ENCODE results near the gene PITPNC1.

Gene PITPNC1

GRCh38 chr17:67360880-67361279 is 16.2 kb upstream of the PITPNC1 start:
- Histone ChIP-seq H2AFZ (ENCODE audit: low read length) (no peak overlapping the region), H3K4me3 (ENCODE audit: low read length) (no peak overlapping the region), H4K20me1 (ENCODE audit: insufficient read depth, low read length) (peaks cover 37% of the 10 kb centered on the region), H3F3A (ENCODE audit: insufficient read depth, low read length) (peaks cover 6% of the 10 kb centered on the region; the same call in 1 of the 2 replicates), H3K79me2 (ENCODE audit: low read length) (peaks cover 96% of the 10 kb centered on the region), H3K27ac (ENCODE audit: low read length) (no peak overlapping the region), H3K9ac (ENCODE audit: low read length) (no peak overlapping the region), H3K9me2 (replicated peaks; ENCODE audit: insufficient read depth, low read length) (no peaks in the 10 kb centered on the region), H3K36me3 (replicated peaks; ENCODE audit: insufficient read depth, low read length) (peaks cover 7% of the 10 kb centered on the region), H3K4me2 (ENCODE audit: low read depth, low read length) (no peak overlapping the region), H3K4me1 (ENCODE audit: low read length) (peaks cover 5% of the 10 kb centered on the region), H3K27me3 (replicated peaks; ENCODE audit: insufficient read depth, low read length) (no peaks in the 10 kb centered on the region), H3K9me3 (replicated peaks; ENCODE audit: insufficient read depth, low read length) (no peaks in the 10 kb centered on the region)
- TF ChIP-seq EZH2 (optimal IDR thresholded peaks at IDR 0.05; ENCODE audit: low read depth, low read length), result no peak
- no peak for TF ChIP-seq EZH2phosphoT487 (IDR thresholded peaks at IDR 0.05; ENCODE audit: low read length)
- TF ChIP-seq, protein P1, sequence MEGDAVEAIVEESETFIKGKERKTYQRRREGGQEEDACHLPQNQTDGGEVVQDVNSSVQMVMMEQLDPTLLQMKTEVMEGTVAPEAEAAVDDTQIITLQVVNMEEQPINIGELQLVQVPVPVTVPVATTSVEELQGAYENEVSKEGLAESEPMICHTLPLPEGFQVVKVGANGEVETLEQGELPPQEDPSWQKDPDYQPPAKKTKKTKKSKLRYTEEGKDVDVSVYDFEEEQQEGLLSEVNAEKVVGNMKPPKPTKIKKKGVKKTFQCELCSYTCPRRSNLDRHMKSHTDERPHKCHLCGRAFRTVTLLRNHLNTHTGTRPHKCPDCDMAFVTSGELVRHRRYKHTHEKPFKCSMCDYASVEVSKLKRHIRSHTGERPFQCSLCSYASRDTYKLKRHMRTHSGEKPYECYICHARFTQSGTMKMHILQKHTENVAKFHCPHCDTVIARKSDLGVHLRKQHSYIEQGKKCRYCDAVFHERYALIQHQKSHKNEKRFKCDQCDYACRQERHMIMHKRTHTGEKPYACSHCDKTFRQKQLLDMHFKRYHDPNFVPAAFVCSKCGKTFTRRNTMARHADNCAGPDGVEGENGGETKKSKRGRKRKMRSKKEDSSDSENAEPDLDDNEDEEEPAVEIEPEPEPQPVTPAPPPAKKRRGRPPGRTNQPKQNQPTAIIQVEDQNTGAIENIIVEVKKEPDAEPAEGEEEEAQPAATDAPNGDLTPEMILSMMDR (IDR thresholded peaks at IDR 0.05; ENCODE audit: low read length), result no peak
- DNase-seq, result no peak

GRCh38 chr17:67362173-67362572 is 14.9 kb upstream of the PITPNC1 start:
- Histone ChIP-seq H3K9me2 (replicated peaks; ENCODE audit: insufficient read depth, low read length) (no peaks in the 10 kb centered on the region), H4K20me1 (ENCODE audit: insufficient read depth, low read length) (peaks cover 37% of the 10 kb centered on the region), H3K79me2 (ENCODE audit: low read length) (peaks cover 93% of the 10 kb centered on the region), H3K4me2 (ENCODE audit: low read depth, low read length) (no peak overlapping the region), H3F3A (ENCODE audit: insufficient read depth, low read length) (peaks cover 12% of the 10 kb centered on the region; the same call in 1 of the 2 replicates), H3K4me3 (ENCODE audit: low read length) (no peak overlapping the region), H3K27me3 (replicated peaks; ENCODE audit: insufficient read depth, low read length) (no peaks in the 10 kb centered on the region), H3K4me1 (ENCODE audit: low read length) (peaks cover 5% of the 10 kb centered on the region), H3K36me3 (replicated peaks; ENCODE audit: insufficient read depth, low read length) (peaks cover 7% of the 10 kb centered on the region), H3K9ac (ENCODE audit: low read length) (no peak overlapping the region), H2AFZ (ENCODE audit: low read length) (no peak overlapping the region), H3K27ac (ENCODE audit: low read length) (no peak overlapping the region), H3K9me3 (replicated peaks; ENCODE audit: insufficient read depth, low read length) (no peaks in the 10 kb centered on the region)
- TF ChIP-seq, protein P1 (IDR thresholded peaks at IDR 0.05; ENCODE audit: low read length), result no peak
- TF ChIP-seq EZH2phosphoT487 (IDR thresholded peaks at IDR 0.05; ENCODE audit: low read length) (no peak), EZH2 (optimal IDR thresholded peaks at IDR 0.05; ENCODE audit: low read depth, low read length) (no peak)
- no peak for DNase-seq

- Histone ChIP-seq H3K9me3 (replicated peaks; ENCODE audit: insufficient read depth, low read length) (no peaks in the 10 kb centered on the region), H3K36me3 (replicated peaks; ENCODE audit: insufficient read depth, low read length) (peaks cover 7% of the 10 kb centered on the region), H3K4me1 (ENCODE audit: low read length) (peaks cover 5% of the 10 kb centered on the region), H3K27me3 (replicated peaks; ENCODE audit: insufficient read depth, low read length) (no peaks in the 10 kb centered on the region), H3K9ac (ENCODE audit: low read length) (peak overlapping the region; percentile 98), H3K27ac (ENCODE audit: low read length) (peak overlapping the region; percentile 66), H4K20me1 (ENCODE audit: insufficient read depth, low read length) (peaks cover 25% of the 10 kb centered on the region), H3K4me2 (ENCODE audit: low read depth, low read length) (peak overlapping the region; percentile 69), H3F3A (ENCODE audit: insufficient read depth, low read length) (peaks cover 16% of the 10 kb centered on the region; the same call in 1 of the 2 replicates), H3K9me2 (replicated peaks; ENCODE audit: insufficient read depth, low read length) (no peaks in the 10 kb centered on the region), H3K79me2 (ENCODE audit: low read length) (peaks cover 63% of the 10 kb centered on the region), H2AFZ (ENCODE audit: low read length) (no peak overlapping the region), H3K4me3 (ENCODE audit: low read length) (peak overlapping the region; percentile 99)
- DNase-seq, result peak; percentile 40
- no peak for TF ChIP-seq EZH2 (optimal IDR thresholded peaks at IDR 0.05; ENCODE audit: low read depth, low read length)
- TF ChIP-seq, protein P1 (IDR thresholded peaks at IDR 0.05; ENCODE audit: low read length), result no peak
- no peak for TF ChIP-seq EZH2phosphoT487 (IDR thresholded peaks at IDR 0.05; ENCODE audit: low read length)
Measured at GRCh38 chr17:67364847-67365737, 12.0 kb upstream of the PITPNC1 start.
